ENCODE results near the gene ZER1.
"Not testable (repeated sequence)": the region's sequence is repeated elsewhere in the genome, so short reads cannot be mapped to it uniquely, and the experiment has no call there.

ZER1 gene

DNA sequence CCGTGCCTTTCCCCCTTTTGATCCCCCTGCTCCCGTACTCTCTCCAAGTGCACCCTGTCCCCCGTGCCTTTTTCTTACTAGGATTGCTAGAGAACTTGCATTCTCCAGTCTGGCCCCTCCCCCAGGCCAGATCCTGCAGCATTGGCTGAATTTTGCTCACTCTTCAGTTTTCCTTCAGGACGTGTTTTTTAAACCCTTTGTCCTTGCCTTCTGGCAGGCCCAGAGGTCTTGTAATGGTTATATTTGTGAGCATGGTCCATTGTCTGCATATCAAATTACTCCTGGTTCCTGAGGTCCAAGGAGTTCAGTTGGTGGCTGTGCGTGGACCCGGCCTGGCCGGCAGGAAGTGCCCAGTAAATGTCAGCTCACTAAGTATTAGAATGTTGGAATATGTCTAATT is 15.9 kb upstream of the ZER1 start:
- DNase-seq (ENCODE audit: low read depth) = no peak

DNA sequence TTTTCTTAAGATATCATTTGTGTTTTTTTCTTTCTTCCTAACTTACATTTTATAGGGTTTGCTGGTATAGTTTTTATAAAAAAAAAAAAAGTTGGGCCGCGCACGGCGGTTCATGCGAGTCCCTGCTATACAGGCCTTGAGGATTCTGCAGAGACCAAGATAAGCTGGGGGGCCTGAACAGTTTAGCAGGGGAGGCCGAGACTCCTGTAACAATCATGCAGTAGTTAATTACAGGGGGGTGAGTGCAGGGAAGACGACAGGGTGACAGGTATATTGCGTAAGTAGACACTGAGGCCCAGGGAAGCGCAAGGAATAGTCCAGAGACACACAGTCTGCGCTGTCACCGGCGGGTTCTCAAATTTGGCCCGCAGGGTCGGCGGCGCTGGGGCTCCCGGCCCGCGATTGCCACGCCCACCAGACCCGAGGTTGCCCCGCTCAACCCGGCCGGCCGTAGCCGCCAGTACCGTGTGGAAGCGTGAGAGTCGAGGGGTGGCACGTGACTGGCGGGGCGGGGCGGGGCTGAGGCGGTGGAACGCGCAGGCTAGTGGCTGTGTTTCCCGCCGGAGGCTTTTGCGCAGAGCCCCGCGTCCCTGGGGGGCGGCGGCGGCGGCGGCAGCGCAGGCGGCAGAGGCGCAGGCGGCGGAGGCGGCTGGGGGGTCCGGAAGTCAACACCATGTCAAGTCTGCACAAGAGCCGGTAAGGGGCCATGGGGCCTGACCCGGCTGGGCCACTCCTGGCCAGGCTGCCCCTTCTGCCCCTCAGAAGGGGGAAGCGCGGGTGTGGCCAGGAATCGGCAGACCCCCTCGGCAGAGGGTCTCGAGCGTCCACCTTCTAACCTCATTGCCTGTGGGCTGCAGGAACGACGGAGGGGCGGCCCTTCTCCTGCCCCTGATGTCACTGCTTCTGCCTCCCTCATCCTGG is 15.2 kb upstream of the ZER1 start, which contains the start of gene TBC1D13:
Gene TBC1D13, plus strand, starts transcription at position 573 of the 921 bp plus-strand sequence. Its CDS starts 101 bp downstream, at position 674.
- no peak for DNase-seq (ENCODE audit: low read depth)

DNA sequence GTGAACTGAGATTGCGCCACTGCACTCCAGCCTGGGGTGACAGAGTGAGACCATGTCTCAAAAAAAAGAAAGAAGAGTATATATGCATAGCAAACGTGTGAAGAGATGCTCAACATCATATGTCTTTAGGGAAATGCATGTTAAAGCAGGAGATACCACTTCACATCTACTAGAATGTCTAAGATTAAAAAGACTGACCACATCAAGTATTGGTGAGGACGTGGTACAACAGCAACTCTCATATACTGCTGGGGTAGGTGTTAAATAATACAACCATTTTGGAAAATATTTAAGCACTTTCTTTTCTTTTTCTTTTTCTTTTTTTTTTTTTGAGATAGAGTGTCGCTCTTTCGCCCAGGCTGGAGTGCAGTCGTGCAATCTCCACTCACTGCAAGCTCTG is 13.7 kb upstream of the ZER1 start:
- no peak for DNase-seq (ENCODE audit: low read depth)

DNA sequence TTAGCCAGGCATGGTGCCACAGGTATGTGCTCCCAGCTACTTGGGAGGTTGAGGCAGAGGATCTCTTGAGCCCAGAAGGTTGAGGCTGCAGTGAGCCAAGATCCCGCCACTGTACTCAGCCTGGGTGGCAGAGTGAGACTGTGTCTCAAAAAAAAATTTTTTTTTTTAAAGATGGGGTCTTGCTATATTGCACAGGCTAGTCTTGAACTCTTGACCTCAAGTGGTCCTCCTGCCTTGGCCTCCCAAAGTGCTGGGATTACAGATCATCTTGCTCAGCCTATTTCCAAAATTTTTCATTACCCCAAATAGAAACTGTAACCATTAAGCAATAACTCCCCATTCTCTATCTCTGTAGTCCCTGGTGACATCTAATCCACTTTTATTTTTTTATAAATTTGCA is 10.9 kb upstream of the ZER1 start:
- DNase-seq (ENCODE audit: low read depth) = no peak

DNA sequence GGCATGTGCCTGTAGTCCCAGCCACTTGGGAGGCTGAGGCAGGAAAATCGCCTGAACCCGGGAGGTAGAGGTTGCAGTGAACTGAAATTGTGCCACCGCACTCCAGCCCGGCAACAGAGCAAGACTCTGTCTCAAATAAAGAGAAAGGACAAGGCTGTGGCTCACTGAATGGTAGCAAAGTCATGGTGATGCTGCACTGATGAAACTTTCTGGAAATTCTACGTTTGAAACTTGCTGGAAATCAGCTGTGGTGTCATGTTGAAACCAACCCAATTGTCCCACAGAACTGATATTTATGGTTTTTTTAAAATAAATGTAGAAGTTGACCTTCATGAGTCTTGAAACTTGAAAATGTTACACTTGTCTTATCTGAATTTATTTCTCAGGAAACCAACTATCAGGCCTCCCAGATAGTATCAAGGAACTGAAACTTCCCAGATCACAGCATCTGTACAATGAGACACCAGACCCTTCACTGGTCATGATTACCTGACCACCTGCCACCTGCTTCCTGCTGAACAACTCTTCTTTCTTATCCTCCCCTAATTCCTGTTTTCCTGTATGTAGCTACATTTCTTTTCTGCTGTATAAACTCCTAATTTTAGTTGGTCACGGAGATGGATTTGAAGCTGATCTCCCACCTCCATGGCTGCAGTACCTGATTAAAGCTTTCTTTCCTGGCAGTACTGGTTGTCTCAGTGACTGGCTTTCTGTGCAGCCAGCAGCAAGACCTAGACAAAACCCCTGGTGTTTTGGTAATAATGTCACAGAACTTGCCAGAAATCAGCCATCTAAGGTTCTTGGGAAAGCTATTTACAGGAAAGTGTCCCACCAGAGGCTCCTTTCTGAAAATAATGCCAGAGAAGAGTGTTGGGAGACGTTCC is 9.7 kb upstream of the ZER1 start:
- no peak for DNase-seq (ENCODE audit: low read depth)

DNA sequence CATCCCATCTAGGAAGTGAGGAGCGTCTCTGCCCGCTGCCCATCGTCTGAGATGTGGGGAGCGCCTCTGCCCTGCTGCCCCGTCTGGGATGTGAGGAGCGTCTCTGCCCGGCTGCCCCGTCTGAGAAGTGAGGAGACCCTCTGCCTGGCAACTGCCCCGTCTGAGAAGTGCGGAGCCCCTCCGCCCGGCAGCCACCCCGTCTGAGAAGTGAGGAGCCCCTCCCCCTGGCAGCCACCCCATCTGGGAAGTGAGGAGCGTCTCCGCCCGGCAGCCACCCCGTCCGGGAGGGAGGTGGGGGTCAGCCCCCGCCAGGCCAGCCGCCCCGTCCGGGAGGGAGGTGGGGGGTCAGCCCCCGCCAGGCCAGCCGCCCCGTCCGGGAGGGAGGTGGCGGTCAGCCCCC is 8.4 kb upstream of the ZER1 start:
- not testable (repeated sequence) for DNase-seq (ENCODE audit: low read depth)

DNA sequence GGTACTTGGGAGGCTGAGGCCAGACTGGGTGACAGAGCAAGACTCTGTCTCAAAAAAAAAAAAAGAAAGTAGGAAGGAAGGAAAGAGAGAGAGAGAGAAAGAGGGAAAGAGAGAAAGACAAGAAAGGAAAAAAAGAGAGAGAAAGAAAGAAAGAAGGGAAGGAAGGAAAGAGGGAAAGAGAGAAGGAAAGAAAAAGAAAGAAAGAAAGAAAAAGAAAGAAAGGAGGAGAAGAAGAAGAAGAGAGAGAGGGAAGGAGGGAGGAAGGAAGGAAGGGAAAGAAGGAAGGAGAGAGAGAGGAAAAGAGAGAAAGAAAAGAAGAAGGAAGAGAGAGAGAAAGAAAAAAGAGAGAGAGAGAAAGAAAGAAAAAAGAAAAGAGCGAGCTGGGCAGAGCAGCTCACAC is 3.1 kb upstream of the ZER1 start:
- DNase-seq (ENCODE audit: low read depth) = no peak

DNA sequence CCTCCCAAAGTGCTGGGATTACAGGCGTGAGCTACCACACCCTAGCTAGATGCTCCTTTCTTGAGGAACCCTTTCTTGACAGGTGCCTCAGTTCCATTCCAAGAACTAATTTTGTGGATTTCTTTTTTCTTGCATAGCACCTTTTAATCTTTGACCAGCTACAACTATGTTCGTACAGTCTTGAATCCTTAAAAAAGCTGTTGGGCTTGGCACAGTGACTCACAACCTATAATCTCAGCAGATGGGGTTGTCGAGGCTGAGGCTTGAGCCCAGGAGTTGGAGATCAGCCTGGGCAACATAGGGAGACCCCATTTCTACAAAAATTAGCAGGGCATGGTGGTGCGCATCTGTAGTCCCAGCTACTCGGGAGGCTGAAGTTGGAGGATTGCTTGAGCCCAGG is 1.3 kb upstream of the ZER1 start:
- no peak for DNase-seq (ENCODE audit: low read depth)

DNA sequence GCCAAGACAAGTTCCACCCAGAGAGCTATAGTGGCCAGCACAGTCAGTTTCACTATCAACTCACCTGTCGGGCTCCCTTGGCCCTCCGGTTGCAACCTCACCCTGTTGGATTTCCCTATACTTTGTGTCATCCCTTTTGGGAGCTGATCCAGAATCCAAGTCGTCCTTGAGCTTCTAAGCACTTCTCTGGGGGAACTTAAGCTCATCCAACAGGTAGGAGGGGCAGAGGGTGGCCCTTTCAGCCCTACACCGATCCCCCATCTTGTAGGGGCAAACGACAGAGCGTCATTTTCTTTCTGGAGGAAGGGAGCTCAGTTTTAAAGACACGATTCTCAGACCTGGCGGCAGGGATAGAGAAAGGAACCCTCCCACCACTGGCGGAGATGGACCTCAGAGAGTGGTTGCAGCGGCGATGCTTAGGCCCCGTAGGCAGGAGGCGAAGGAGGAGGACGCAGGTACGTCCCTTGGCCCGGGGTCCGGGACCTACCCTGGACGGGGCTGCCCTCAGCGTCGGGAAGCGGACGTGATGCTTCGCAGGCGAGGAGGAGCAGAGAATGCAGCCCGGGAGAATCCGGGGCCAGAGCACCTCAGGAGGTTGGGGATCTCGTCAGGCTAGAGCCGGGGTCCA is 519 bp downstream of the ZER1 start:
- DNase-seq (ENCODE audit: low read depth) = no peak

DNA sequence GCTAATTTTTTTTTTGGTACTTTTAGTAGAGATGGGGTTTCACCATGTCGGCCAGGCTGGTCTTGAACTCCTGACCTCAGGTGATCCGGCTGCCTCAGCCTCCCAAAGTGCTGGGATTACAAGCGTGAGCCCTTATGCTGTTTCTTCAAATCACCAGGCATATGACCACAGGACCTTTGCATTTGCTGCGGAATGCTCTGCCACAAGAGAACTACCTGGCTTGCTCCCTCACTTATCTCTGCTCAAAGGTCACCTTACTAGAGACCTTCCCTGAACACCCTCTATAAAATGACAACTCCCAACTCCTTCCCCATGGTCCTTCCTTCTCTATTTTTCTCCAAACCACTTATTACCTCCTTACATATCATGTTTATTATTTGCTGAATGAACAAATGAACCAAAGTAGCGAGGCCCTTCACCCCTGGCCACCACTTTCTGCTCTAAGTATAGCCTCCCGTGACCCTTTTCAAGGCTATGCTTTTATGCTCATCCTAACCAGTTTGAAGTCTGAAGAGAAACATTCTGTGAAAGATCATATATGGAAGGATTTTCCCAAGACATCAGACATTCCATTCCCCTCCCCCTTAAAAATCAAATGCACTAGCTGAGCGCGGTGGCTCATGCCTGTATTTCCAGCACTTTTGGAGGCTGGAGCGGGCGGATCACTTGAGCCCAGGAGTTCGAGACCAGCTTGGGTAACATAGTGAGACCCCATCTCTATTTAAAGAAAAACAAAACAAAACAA is 1.3 kb downstream of the ZER1 start:
- no peak for DNase-seq (ENCODE audit: low read depth)

DNA sequence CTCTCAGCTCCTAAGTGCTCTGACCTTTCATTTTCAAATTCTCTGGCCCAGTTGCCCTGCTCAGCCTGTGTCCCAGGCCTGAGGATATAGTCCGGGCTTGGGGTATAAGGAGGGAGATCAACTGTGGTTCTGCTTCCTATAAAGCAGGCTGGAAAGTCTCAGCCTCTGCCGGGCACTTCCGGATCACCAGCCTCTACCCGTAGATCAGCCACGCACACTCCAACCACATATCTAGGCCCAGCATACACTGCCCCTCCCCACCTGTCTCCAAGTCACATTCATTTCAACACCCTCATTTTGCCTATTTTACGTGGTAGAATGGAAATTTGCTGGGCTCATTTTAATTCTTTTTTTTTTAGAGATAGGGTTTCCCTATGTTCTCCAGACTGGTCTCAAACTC is 3.1 kb downstream of the ZER1 start:
- DNase-seq (ENCODE audit: low read depth) = no peak

DNA sequence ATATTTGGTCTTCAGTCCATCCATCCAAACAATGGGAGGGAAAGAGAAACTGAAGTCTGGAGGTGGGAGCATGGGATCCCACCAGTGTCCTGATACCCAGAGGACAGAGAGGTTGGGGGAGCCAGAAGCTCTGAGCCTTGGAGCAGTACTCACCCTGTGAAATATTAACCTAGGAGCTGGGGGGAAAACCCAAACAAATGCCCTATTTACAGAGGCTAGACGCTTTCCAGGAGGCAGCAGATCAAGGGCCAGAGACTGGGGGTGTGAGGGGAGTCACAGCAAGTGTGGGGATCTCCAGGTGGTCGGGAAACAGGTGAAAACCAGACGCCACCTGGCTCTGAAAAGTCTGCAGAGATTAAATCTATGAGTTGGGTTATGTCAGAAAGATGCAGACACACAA is 6.2 kb downstream of the ZER1 start:
- no peak for DNase-seq (ENCODE audit: low read depth)

DNA sequence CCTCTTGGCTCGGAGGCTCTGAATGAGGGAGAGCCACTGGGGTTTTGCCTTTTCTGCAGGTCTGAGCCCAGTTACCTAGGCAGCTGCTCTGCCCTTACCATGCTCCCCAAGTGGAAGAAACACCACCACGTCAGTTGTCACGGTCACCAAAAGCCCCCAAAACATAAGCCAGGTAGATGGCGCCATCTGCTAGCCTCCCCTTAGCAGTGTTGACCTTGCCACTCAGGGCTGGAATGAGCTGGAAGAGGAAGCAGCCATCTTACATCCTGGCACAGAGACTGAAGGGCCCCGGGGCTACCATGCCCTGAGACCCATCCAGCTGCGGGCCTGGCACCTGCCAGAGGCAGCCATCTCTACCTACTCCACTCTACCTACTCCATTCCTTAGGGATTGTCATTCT is 7.4 kb downstream of the ZER1 start:
- no peak for DNase-seq (ENCODE audit: low read depth)

DNA sequence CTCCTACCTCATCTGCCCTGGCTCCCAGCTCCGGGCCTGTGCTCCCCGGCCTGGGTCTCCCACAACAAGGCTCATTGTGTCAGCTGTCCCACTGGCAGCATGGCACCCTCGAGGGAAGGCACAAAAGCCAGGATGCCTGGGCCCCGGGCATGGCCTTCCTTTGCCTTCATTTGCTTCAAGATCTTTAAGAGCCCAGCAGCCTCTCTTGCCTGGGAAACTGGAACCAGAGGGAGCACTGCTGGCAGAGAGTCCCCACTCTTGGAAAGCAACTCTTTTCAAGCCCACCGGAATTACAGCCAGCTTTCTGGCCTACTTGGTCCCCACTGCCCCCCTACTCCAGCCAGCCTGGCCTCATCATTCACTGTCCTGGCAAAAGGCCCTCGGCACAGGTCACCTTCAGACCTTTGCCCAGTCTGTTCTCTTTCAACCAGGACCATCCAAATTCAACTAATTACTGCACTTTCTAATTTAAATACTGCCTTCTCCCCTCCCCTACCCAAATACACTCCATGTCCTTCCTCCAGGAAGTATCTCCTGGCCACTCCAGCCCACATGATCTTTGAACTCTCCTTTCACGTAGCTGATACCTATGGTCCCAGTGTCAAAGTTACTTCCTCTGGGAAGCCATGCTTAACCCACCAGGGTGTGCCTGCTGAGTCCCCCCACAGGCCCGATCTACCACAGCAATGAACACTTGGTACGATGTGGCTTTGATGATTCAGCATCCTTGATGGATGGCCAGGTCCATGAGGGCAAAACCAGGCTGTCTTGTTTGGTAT is 8.9 kb downstream of the ZER1 start:
- DNase-seq (ENCODE audit: low read depth) = no peak

DNA sequence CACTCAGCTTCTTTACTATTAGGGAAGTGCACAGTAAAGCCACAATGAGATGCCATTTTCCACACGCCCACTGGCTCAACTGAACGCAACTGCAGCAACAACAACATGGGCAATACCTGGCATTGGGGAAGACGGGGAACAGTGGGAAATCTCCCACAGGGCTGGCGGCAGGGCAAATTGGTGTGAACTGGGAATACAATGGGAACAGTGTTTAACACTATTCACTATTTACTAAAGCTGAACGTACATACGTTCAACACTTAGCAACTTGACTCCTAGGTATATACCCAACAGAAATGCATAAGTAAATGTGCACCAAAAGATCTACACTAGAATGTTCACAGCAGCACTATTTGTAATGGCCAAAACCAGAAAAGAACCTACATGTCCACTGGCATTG is 14.1 kb downstream of the ZER1 start:
- no peak for DNase-seq (ENCODE audit: low read depth)

DNA sequence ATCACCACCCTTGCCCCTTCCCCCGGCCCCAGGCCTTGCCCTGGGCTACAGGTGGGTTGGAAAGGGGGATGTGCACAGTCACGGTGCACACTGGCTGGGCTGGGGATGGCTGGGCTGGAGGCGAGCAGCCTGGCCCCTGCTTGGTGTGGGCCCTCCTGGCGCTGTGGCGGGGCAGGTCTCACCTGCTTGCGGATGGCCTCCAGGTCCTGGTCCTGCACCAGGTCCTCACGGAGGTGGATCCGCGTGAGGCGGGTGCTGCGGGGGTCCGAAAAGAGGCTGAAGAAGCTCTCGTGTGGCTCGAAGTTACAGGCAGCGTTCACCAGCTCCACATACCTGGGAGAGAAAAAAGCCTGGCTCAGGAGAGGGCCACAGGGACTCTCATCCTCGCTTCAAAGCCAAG is 18.1 kb downstream of the ZER1 start:
- DNase-seq (ENCODE audit: low read depth) = no peak

DNA sequence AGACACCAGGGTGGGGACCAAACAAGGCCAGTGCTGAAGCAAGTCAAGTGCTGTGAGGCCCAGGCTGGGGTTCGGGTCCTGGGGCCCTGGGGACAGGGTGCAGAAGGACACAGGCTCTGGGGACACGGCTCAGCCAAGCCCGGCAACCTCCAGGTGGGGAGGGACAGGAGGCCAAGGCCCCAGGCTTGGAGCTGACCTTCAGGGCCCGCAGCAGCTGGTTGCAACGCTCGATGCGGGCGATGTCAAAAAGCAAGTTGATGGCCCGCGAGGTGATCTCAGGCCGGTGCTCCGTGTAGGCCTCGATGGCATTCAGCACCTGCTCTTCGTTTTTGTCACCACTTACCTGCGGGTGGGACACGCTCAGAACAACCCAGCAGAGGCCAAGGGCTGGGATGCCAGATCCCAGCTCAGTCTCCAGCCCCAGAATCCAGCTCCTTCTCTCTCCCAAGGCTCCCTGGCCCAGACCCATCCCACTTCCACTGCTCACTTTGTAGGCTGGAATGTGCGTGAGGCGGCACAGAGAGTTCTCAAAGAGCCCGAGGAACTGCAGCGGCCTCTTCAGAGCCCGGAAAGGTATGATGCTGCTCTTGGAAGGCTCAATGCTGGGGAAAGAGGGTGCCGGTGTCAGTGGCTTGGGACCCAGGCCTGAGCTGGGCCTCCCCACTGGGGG is 20.7 kb downstream of the ZER1 start:
- no peak for DNase-seq (ENCODE audit: low read depth)

DNA sequence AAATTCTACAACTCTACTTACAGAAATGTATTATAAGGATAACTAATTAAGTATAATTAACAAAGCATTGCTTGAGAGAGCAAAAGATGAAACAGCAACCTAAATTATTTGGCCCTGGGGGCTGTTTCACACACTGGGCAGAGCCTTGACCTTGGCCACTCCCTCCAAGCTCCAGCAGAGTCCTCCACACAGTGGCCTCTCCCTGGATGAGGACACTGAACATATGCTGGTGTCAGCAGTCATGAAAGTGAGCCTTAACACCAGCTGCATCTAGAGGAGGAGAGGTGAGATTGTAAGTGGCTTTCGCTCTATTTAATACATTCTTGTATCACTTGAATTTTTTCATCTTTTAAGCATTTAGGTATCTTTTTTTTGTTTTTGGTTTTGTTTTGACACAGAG is 24.5 kb downstream of the ZER1 start:
- DNase-seq (ENCODE audit: low read depth) = no peak

DNA sequence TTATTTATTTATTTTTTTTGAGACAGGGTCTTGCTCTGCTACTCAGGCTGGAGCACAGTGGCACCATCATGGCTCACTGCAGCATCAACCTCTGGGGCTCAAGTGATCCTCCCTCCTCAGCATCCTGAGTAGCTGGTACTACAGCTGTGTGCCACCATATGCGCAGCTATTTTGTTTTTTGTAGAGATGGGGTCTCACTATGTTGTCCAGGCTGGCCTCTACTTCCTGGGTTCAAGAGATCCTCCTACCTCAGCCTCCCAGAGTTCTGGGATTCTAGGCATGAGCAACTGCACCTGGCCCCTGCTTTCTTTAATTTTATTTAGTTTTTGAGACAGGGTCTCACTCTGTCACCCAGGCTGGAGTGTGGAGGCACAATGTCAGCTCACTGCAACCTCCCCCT is 28.3 kb downstream of the ZER1 start:
- no peak for DNase-seq (ENCODE audit: low read depth)

DNA sequence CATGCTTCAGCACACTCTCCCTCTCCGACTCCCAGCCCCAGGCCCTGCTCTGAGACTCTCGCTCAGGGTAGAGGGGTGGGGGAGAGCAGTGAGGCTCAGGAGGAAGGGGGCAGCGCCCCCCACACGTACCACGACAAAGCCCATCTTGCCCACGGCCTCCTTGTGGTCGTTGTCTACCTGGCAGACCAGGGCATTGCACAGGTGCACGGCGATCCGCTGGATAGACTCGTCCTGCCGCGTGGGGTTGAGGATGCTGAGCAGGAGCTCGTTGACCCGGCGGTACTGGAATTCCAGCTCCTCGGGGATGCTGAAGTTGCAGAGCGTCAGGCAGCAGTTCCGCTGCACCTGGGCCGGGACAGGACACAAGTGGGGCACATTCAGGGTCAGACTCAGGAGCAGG is 29.3 kb downstream of the ZER1 start:
- no peak for DNase-seq (ENCODE audit: low read depth)

DNA sequence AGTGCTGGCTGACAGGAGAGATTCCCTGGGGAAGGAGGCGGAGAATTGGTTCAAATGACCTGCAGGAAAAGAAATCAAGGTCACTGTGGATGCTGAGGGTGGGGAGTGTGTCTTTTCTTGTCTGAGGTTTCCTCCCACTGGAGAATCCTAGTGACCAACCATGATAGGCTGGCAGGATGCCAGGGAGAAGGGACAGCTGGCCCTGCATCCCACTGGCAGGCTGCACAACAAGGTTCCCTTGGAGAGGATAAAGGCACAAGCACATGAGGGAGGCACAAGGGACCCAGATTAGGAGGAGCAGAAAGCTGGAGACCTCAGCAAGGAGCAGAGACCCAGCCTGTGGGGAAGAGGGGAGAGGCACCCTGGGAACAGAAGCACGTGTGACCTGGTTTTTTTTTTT is 36.4 kb downstream of the ZER1 start:
- no peak for DNase-seq (ENCODE audit: low read depth)
